ENCODE data around the gene GNAT3.

- TF ChIP-seq CTCF (IDR thresholded peaks at IDR 0.05) (no peak), POLR2A (IDR thresholded peaks at IDR 0.05) (no peak)
These were observed 47.7 kb downstream of the GNAT3 start for GRCh38 chr7:80464211-80464610.

Data from Peyer's patch (tissue), 4 donors.